HepG2 (cell line): ENCODE measurements around the gene SSBP2. TPM values are rescaled to one million over a fixed set of nuclear protein-coding genes. Genes with fewer than 3 reads are reported as not detected.

ENCODE experiments used
- ATAC-seq: fragments of 200-7000 bp; cut with Tn5 transposase; 3 replicates; pipeline ENCODE4 v1.9.1; 2020; ENCODE audit warnings: mild to moderate bottlenecking, moderate library complexity
- BruUV-seq: library from RNA; stranded (reverse); fragments of 400-500 nt; replicated peaks from 2 replicates; lab custom pipeline; 2021; lab: Mats Ljungman, UMichigan
- CTCF ChIA-PET: fragments of 300-600 bp; formaldehyde crosslinking; extraction: SDS; loops from one replicate; lab custom pipeline; 2021; ENCODE audit warnings: low total read pairs, inconsistent platforms, low intra/inter-chr PET ratio; lab: Yijun Ruan, JAX
- POLR2A ChIA-PET: fragments of 350-600 bp; sonication (Branson Sonifier 250); formaldehyde crosslinking; loops from one replicate; lab custom pipeline; 2020; ENCODE audit warnings: antibody characterized with exemption, inconsistent platforms; lab: Yijun Ruan, JAX
- DNase-seq: peaks from one replicate; pipeline ENCODE4 v3.0.0-alpha.2; 2015; ENCODE audit warnings: low spot score
- FAIRE-seq: peaks from 3 replicates; lab custom pipeline; 2011; peaks lifted over from hg19 to GRCh38; lab: Jason Lieb, UNC
- H2AFZ ChIP-seq: one replicate; pipeline ENCODE4 v1.6.1; 2011; ENCODE audit warnings: low read length, inconsistent platforms
- H3K27ac ChIP-seq: fragments of 300-600 bp; 3 replicates; pipeline ENCODE4 v1.8.0; 2011; ENCODE audit warnings: mixed run types, mild to moderate bottlenecking, mixed read lengths, low read length, inconsistent platforms; ENCODE audit not compliant: insufficient read depth; ENCODE audit errors: extremely low read length
- H3K27me3 ChIP-seq, 2 experiments: fragments of 200-600 bp in 1 of 2; 2 replicates in 1 of 2; 3 replicates in 1 of 2; pipeline versions ENCODE4 v1.6.0 to v1.8.0; 2011; ENCODE audit warnings: low read length in 2 of 2, mild to moderate bottlenecking in 2 of 2, moderate library complexity in 2 of 2, inconsistent platforms in 1 of 2; ENCODE audit not compliant: insufficient read depth in 2 of 2, control insufficient read depth in 1 of 2
- H3K36me3 ChIP-seq, 2 experiments: fragments of 200-600 bp in 1 of 2; replicated peaks in 1 of 2; 2 replicates in 1 of 2; 3 replicates in 1 of 2; pipeline versions ENCODE4 v1.5.1 to v1.8.0; 2011; ENCODE audit warnings: low read length in 2 of 2, inconsistent platforms in 1 of 2; ENCODE audit not compliant: insufficient read depth in 2 of 2, control insufficient read depth in 1 of 2
- H3K4me1 ChIP-seq: 2 replicates; pipeline ENCODE4 v1.5.1; 2012; ENCODE audit warnings: low read length, inconsistent platforms; ENCODE audit not compliant: insufficient read depth
- H3K4me2 ChIP-seq: 2 replicates; pipeline ENCODE4 v1.6.0; 2011; ENCODE audit warnings: low read depth, low read length, inconsistent platforms
- H3K4me3 ChIP-seq, 3 experiments: fragments of 200-600 bp in 1 of 3; sonication (generic), shearing (Covaris generic) in 1 of 3; replicated peaks in 1 of 3; 2 replicates each; pipeline ENCODE4 v1.5.1; 2011 to 2016; ENCODE audit warnings: low read length in 3 of 3, inconsistent platforms in 2 of 3, low read depth in 2 of 3, mild to moderate bottlenecking in 2 of 3, control low read depth in 1 of 3, mixed read lengths in 1 of 3; ENCODE audit not compliant: insufficient read depth in 1 of 3
- H3K79me2 ChIP-seq: one replicate; pipeline ENCODE4 v1.6.1; 2011; ENCODE audit warnings: low read length, inconsistent platforms; ENCODE audit not compliant: insufficient read depth
- H3K9ac ChIP-seq: 2 replicates; pipeline ENCODE4 v1.6.0; 2011; ENCODE audit warnings: mild to moderate bottlenecking, low read depth, low read length, inconsistent platforms; ENCODE audit not compliant: insufficient read depth
- H3K9me3 ChIP-seq: 2 replicates; pipeline ENCODE4 v1.5.1; 2012; ENCODE audit warnings: mild to moderate bottlenecking, low read length
- H4K20me1 ChIP-seq: 2 replicates; pipeline ENCODE4 v1.6.0; 2011; ENCODE audit warnings: inconsistent platforms, mild to moderate bottlenecking, low read length, moderate library complexity; ENCODE audit not compliant: insufficient read depth
- POLR2AphosphoS5 ChIP-seq: IDR thresholded peaks from 2 replicates; pipeline ENCODE4 v1.6.1; 2012; ENCODE audit warnings: low read depth, low read length
- TBL1XR1 ChIP-seq: fragments of 150-350 bp; IDR thresholded peaks from 2 replicates; pipeline ENCODE4 v1.6.1; 2014; ENCODE audit warnings: borderline replicate concordance, low read length; ENCODE audit not compliant: partially characterized antibody
- THAP11 ChIP-seq: IDR thresholded peaks from 2 replicates; pipeline ENCODE4 v1.6.1; 2016; ENCODE audit warnings: missing biosample characterization, missing genetic modification reagents
- ZMAT3 ChIP-seq: sonication (generic); formaldehyde crosslinking; conservative IDR thresholded peaks from 2 replicates; pipeline ENCODE4 v1.7.0; 2021; ENCODE audit warnings: missing genetic modification reagents
- ZNF225 ChIP-seq: sonication (generic); formaldehyde crosslinking; IDR thresholded peaks from 2 replicates; pipeline ENCODE4 v1.4.0; 2020; ENCODE audit warnings: mild to moderate bottlenecking, missing genetic modification reagents
- ZNF354B ChIP-seq: sonication (generic); formaldehyde crosslinking; IDR thresholded peaks from 2 replicates; pipeline ENCODE4 v1.8.0; 2022; ENCODE audit warnings: mild to moderate bottlenecking, missing genetic modification reagents
- ZNF556 ChIP-seq: sonication (generic); formaldehyde crosslinking; IDR thresholded peaks from 2 replicates; pipeline ENCODE4 v1.4.0; 2020; ENCODE audit warnings: mild to moderate bottlenecking, missing genetic modification reagents, borderline replicate concordance
- ZNF713 ChIP-seq: sonication (generic); formaldehyde crosslinking; IDR thresholded peaks from 2 replicates; pipeline ENCODE4 v1.4.0; 2020; ENCODE audit warnings: mild to moderate bottlenecking, missing genetic modification reagents
- ZNF768 ChIP-seq: sonication (generic); formaldehyde crosslinking; IDR thresholded peaks from 2 replicates; pipeline ENCODE4 v1.4.0; 2020; ENCODE audit warnings: missing genetic modification reagents
- WGBS: methylation state at CpG from one replicate; pipeline ENCODE4 v1.1.6; 2017; ENCODE audit warnings: low lambda C conversion rate; 5-methylcytosine and 5-hydroxymethylcytosine counted together
- in situ Hi-C: cut with HindIII; loops from 2 replicates; pipeline ENCODE4 v1.10.0; 2017; ENCODE audit warnings: low pct_unique_long_range_greater_than_20kb; ENCODE audit not compliant: extremely low pct_ligation_motif_present
- intact Hi-C: fragments of 100-400 bp; cut with micrococcal nuclease; formaldehyde crosslinking; loops from one replicate; pipeline ENCODE4 v1.10.0; 2022; ENCODE audit not compliant: unreplicated experiment
- polyA plus RNA-seq, 8 experiments: library from polyadenylated mRNA; depleted of rRNA in 3 of 8; stranded (reverse) in 7 of 8; unstranded in 1 of 8; fragments of >200 nt; fragmentation: Illumina TruSeq in 4 of 8; extraction: Trizol in 4 of 8; gene quantifications; 2 replicates each; pipeline versions ENCODE4 v1.2.1 to v1.2.3, GENCODE V29; 2011 to 2016; ENCODE audit warnings: low read depth in 4 of 8, missing spikeins in 1 of 8, mixed read lengths in 1 of 8; ENCODE audit not compliant: insufficient read depth in 1 of 8
- total RNA-seq, 5 experiments: library from RNA; depleted of rRNA; stranded (reverse); fragments of >200 nt; fragmentation: Illumina TruSeq; extraction: Trizol; gene quantifications; 2 replicates each; pipeline ENCODE4 v1.2.3, GENCODE V29; 2016; ENCODE audit warnings: low read depth in 1 of 5
- TF ChIP-seq, protein P1 (sequence below): sonication (generic); formaldehyde crosslinking; IDR thresholded peaks from 2 replicates; pipeline ENCODE4 v1.5.1; 2020; ENCODE audit warnings: missing genetic modification reagents, mild to moderate bottlenecking, borderline replicate concordance
- TF ChIP-seq, protein P2 (sequence below), 2 experiments: sonication (generic) in 1 of 2; formaldehyde crosslinking in 1 of 2; IDR thresholded peaks; 2 replicates each; pipeline versions ENCODE4 v1.4.0 to v1.6.1; 2018 to 2020; ENCODE audit warnings: missing genetic modification reagents in 2 of 2, borderline replicate concordance in 1 of 2, low read depth in 1 of 2, mild to moderate bottlenecking in 1 of 2, missing biosample characterization in 1 of 2
- TF ChIP-seq, protein P3 (sequence below): IDR thresholded peaks from 2 replicates; pipeline ENCODE4 v1.6.1; 2016; ENCODE audit warnings: mild to moderate bottlenecking
- TF ChIP-seq, protein P4 (sequence below): sonication (generic); formaldehyde crosslinking; IDR thresholded peaks from 2 replicates; pipeline ENCODE4 v1.5.1; 2020; ENCODE audit warnings: mild to moderate bottlenecking, missing genetic modification reagents, moderate library complexity
- TF ChIP-seq, protein P5 (sequence below): sonication (generic); formaldehyde crosslinking; conservative IDR thresholded peaks from 2 replicates; pipeline ENCODE4 v1.8.0; 2022; ENCODE audit warnings: missing genetic modification reagents

SSBP2 gene
- total and polyA plus RNA-seq, 2 of the 13 experiments (the other 11 are each of a cell fraction or from before 2014, with no cell fraction given), result 0.16 TPM; not detected in 1

DNA sequence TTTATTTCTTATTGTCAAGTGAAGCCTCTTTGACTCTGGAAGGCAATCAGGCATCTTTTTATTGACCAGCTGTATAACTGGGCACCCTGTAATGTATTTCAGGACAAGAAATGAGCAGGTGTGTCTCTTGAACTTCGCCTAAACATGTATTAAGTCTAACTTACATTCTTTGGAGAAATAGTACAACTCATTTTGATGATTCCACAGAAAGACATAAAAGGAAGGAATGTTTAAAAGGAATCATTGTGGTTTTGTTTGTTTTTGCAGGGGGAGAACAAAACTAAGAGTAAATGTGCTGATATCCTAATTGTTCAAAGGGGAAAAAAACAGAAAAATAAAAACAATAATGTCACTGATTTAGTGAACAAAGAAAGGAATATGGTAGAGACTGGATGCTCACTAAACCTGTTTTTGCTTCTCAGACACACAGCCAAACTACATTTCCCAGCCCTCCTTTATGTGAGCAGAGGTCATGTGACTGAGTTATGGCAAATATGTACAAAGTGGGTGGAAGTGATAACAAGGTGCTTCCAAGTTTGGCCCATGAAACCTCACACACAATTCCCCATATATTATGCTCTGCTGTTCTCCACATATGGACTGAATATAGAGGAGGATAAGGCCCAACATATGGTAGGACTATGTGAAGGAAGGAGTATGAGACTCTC is 206.4 kb downstream of the SSBP2 start (continued):
- TF ChIP-seq ZNF556, result no peak
- no peak for TF ChIP-seq ZMAT3 (CRISPR knock-in tag)
- TF ChIP-seq ZNF354B (CRISPR knock-in tag), result no peak
- peak; percentile 92 for TF ChIP-seq THAP11 (CRISPR knock-in tag)

DNA sequence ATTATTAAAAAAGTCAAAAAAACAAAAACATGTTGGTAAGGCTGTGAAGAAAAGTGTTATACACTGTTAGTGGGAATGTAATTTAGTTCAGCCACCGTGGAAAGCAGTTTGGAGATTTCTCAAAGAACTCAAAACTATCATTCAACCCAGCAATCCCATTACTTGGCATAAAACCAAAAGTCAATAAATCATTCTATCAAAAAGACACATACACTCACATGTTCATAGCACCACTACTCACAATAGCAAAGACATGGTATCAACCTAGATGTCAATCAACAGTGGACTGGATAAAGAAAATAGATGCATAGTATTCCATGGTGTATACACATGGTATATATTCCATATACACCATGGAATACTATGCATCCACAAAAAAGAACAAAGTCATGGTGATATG is 208.7 kb downstream of the SSBP2 start:
- WGBS, result 18% methylated on average over 1 of the region's 1 CpG
- Histone ChIP-seq H3K9me3 (no peaks in the 10 kb centered on the region), H3K79me2 (no peaks in the 10 kb centered on the region), H3K27me3 (no peaks in the 10 kb centered on the region), H3K27ac (no peak overlapping the region), H3K9ac (no peak overlapping the region), H3K4me1 (no peaks in the 10 kb centered on the region), H3K4me2 (no peak overlapping the region), H3K36me3 (no peaks in the 10 kb centered on the region), H2AFZ (no peak overlapping the region), H3K4me3 (no peak overlapping the region), H4K20me1 (no peaks in the 10 kb centered on the region)
- BruUV-seq, result no TSS peak
- no peak for ATAC-seq
- DNase-seq, result no peak
- intact Hi-C loops (no loop called here), in situ Hi-C loops (no loop called here)
- ChIA-PET POLR2A (no interaction called here), CTCF (no interaction called here)
- FAIRE-seq, result no peak
- TF ChIP-seq, protein P1, sequence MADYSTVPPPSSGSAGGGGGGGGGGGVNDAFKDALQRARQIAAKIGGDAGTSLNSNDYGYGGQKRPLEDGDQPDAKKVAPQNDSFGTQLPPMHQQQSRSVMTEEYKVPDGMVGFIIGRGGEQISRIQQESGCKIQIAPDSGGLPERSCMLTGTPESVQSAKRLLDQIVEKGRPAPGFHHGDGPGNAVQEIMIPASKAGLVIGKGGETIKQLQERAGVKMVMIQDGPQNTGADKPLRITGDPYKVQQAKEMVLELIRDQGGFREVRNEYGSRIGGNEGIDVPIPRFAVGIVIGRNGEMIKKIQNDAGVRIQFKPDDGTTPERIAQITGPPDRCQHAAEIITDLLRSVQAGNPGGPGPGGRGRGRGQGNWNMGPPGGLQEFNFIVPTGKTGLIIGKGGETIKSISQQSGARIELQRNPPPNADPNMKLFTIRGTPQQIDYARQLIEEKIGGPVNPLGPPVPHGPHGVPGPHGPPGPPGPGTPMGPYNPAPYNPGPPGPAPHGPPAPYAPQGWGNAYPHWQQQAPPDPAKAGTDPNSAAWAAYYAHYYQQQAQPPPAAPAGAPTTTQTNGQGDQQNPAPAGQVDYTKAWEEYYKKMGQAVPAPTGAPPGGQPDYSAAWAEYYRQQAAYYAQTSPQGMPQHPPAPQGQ (CRISPR knock-in tag), result no peak
- TF ChIP-seq ZNF768 (CRISPR knock-in tag) (no peak), POLR2AphosphoS5 (no peak), ZNF225 (CRISPR knock-in tag) (no peak), ZNF713 (no peak), TBL1XR1 (no peak)
- TF ChIP-seq, protein P2, sequence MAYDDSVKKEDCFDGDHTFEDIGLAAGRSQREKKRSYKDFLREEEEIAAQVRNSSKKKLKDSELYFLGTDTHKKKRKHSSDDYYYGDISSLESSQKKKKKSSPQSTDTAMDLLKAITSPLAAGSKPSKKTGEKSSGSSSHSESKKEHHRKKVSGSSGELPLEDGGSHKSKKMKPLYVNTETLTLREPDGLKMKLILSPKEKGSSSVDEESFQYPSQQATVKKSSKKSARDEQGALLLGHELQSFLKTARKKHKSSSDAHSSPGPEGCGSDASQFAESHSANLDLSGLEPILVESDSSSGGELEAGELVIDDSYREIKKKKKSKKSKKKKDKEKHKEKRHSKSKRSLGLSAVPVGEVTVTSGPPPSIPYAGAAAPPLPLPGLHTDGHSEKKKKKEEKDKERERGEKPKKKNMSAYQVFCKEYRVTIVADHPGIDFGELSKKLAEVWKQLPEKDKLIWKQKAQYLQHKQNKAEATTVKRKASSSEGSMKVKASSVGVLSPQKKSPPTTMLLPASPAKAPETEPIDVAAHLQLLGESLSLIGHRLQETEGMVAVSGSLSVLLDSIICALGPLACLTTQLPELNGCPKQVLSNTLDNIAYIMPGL (CRISPR knock-in tag; IDR thresholded peaks at IDR 0.05; ENCODE audit: borderline replicate concordance in 1 of 2, low read depth in 1 of 2), result no peak
- TF ChIP-seq, protein P3, sequence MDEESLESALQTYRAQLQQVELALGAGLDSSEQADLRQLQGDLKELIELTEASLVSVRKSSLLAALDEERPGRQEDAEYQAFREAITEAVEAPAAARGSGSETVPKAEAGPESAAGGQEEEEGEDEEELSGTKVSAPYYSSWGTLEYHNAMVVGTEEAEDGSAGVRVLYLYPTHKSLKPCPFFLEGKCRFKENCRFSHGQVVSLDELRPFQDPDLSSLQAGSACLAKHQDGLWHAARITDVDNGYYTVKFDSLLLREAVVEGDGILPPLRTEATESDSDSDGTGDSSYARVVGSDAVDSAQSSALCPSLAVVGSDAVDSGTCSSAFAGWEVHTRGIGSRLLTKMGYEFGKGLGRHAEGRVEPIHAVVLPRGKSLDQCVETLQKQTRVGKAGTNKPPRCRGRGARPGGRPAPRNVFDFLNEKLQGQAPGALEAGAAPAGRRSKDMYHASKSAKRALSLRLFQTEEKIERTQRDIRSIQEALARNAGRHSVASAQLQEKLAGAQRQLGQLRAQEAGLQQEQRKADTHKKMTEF, result no peak
- TF ChIP-seq, protein P4, sequence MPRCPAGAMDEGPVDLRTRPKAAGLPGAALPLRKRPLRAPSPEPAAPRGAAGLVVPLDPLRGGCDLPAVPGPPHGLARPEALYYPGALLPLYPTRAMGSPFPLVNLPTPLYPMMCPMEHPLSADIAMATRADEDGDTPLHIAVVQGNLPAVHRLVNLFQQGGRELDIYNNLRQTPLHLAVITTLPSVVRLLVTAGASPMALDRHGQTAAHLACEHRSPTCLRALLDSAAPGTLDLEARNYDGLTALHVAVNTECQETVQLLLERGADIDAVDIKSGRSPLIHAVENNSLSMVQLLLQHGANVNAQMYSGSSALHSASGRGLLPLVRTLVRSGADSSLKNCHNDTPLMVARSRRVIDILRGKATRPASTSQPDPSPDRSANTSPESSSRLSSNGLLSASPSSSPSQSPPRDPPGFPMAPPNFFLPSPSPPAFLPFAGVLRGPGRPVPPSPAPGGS (CRISPR knock-in tag), result no peak
- TF ChIP-seq, protein P5, sequence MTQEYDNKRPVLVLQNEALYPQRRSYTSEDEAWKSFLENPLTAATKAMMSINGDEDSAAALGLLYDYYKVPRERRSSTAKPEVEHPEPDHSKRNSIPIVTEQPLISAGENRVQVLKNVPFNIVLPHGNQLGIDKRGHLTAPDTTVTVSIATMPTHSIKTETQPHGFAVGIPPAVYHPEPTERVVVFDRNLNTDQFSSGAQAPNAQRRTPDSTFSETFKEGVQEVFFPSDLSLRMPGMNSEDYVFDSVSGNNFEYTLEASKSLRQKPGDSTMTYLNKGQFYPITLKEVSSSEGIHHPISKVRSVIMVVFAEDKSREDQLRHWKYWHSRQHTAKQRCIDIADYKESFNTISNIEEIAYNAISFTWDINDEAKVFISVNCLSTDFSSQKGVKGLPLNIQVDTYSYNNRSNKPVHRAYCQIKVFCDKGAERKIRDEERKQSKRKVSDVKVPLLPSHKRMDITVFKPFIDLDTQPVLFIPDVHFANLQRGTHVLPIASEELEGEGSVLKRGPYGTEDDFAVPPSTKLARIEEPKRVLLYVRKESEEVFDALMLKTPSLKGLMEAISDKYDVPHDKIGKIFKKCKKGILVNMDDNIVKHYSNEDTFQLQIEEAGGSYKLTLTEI (CRISPR knock-in tag), result no peak
